ENCODE data around the gene CLDN20. TPM values are rescaled to one million over a fixed set of nuclear protein-coding genes. Genes with fewer than 3 reads are reported as not detected.

CLDN20 gene
- total RNA-seq, 1 experiment from 2014 or later = not detected

DNA sequence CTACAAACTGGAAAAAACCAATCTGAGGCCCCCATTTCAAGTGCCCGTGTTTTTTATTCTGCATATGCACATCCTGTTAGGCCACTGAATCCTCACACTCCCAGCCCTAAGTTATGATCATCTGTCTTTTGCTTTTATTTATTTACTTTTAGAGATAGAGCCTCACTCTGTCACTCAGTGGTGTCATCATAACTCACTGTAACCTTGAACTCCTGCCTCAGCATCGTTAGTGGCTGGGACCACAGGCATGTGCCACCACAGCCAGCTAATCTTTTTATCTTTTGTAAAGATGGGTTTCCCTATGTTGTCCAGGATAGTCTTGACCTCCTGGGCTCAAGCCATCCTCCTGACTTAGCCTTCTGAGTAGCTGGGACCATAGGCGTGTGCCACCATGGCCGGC, 29.6 kb upstream of the CLDN20 start:
- ChIA-PET POLR2A (no interaction called here), CTCF (no interaction called here)
- BruUV-seq (replicated peaks) = no TSS peak
- ATAC-seq (no peak), DNase-seq (ENCODE audit: low read depth, low spot score) (no peak)
- H3K9me3 ChIP-seq (ENCODE audit: control insufficient read depth, insufficient read depth, low read depth, low read length) = no peaks in the 10 kb centered on the region
- TF ChIP-seq TCF7L2 (IDR thresholded peaks at IDR 0.05; ENCODE audit: low read depth, low read length) (no peak), POLR2AphosphoS5 (IDR thresholded peaks at IDR 0.05; ENCODE audit: low read depth, low read length) (no peak), SIN3A (IDR thresholded peaks at IDR 0.05; ENCODE audit: borderline replicate concordance, insufficient read depth, low read depth, low read length) (no peak)
- TF ChIP-seq, protein P1, sequence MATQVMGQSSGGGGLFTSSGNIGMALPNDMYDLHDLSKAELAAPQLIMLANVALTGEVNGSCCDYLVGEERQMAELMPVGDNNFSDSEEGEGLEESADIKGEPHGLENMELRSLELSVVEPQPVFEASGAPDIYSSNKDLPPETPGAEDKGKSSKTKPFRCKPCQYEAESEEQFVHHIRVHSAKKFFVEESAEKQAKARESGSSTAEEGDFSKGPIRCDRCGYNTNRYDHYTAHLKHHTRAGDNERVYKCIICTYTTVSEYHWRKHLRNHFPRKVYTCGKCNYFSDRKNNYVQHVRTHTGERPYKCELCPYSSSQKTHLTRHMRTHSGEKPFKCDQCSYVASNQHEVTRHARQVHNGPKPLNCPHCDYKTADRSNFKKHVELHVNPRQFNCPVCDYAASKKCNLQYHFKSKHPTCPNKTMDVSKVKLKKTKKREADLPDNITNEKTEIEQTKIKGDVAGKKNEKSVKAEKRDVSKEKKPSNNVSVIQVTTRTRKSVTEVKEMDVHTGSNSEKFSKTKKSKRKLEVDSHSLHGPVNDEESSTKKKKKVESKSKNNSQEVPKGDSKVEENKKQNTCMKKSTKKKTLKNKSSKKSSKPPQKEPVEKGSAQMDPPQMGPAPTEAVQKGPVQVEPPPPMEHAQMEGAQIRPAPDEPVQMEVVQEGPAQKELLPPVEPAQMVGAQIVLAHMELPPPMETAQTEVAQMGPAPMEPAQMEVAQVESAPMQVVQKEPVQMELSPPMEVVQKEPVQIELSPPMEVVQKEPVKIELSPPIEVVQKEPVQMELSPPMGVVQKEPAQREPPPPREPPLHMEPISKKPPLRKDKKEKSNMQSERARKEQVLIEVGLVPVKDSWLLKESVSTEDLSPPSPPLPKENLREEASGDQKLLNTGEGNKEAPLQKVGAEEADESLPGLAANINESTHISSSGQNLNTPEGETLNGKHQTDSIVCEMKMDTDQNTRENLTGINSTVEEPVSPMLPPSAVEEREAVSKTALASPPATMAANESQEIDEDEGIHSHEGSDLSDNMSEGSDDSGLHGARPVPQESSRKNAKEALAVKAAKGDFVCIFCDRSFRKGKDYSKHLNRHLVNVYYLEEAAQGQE (IDR thresholded peaks at IDR 0.05; ENCODE audit: insufficient read depth in 1 of 2, low read depth in 2 of 2, low read length in 1 of 2) = no peak
- no peaks in the 10 kb centered on the region for H3K27me3 ChIP-seq (ENCODE audit: control insufficient read depth, insufficient read depth, low read length)
- H3K36me3 ChIP-seq (ENCODE audit: control insufficient read depth, insufficient read depth, low read length) = no peaks in the 10 kb centered on the region
- intact Hi-C loops (cut with micrococcal nuclease; ENCODE audit: unreplicated experiment) = no loop called here
- in situ Hi-C loops (cut with HindIII; ENCODE audit: low pct_unique_long_range_greater_than_20kb, low sequenced_read_pairs) = no loop called here
- no peaks in the 10 kb centered on the region for H3K4me1 ChIP-seq (ENCODE audit: control insufficient read depth, insufficient read depth, low read length)
- H3K4me3 ChIP-seq (ENCODE audit: low read depth in 2 of 2, low read length in 2 of 2) = no peak overlapping the region
- H3K27ac ChIP-seq (ENCODE audit: low read length) = no peak overlapping the region

- ATAC-seq = peak; percentile 42; the same call in 1 of the 2 replicates
- intact Hi-C loops (cut with micrococcal nuclease; ENCODE audit: unreplicated experiment) (no loop called here), in situ Hi-C loops (cut with HindIII; ENCODE audit: low pct_unique_long_range_greater_than_20kb, low sequenced_read_pairs) (no loop called here)
- H3K27ac ChIP-seq (ENCODE audit: low read length) = peak overlapping the region; percentile 51; the same call in 1 of the 2 replicates
- no peaks in the 10 kb centered on the region for H3K36me3 ChIP-seq (ENCODE audit: control insufficient read depth, insufficient read depth, low read length)
- H3K4me1 ChIP-seq (ENCODE audit: control insufficient read depth, insufficient read depth, low read length) = no peaks in the 10 kb centered on the region
- H3K27me3 ChIP-seq (ENCODE audit: control insufficient read depth, insufficient read depth, low read length) = no peaks in the 10 kb centered on the region
- DNase-seq (ENCODE audit: low read depth, low spot score) = no peak
- POLR2A ChIA-PET = no interaction called here
- no TSS peak for BruUV-seq (replicated peaks)
- no peaks in the 10 kb centered on the region for H3K9me3 ChIP-seq (ENCODE audit: control insufficient read depth, insufficient read depth, low read depth, low read length)
- TF ChIP-seq TCF7L2 (IDR thresholded peaks at IDR 0.05; ENCODE audit: low read depth, low read length) (no peak), SIN3A (IDR thresholded peaks at IDR 0.05; ENCODE audit: borderline replicate concordance, insufficient read depth, low read depth, low read length) (no peak), POLR2AphosphoS5 (IDR thresholded peaks at IDR 0.05; ENCODE audit: low read depth, low read length) (no peak), CTCF (IDR thresholded peaks at IDR 0.05) (no peak)
- no peak overlapping the region for H3K4me3 ChIP-seq (ENCODE audit: low read depth in 2 of 2, low read length in 2 of 2)
- CTCF ChIA-PET = no interaction called here
Observed at GRCh38 chr6:155234687-155235086, 29.1 kb upstream of the CLDN20 start.

GRCh38 chr6:155235087-155235486, 28.7 kb upstream of the CLDN20 start:
- POLR2A ChIA-PET = no interaction called here
- no peak for ATAC-seq
- no peaks in the 10 kb centered on the region for H3K27me3 ChIP-seq (ENCODE audit: control insufficient read depth, insufficient read depth, low read length)
- no TSS peak for BruUV-seq (replicated peaks)
- DNase-seq (ENCODE audit: low read depth, low spot score) = no peak
- H3K4me3 ChIP-seq (ENCODE audit: low read depth in 2 of 2, low read length in 2 of 2) = no peak overlapping the region
- in situ Hi-C loops (cut with HindIII; ENCODE audit: low pct_unique_long_range_greater_than_20kb, low sequenced_read_pairs) = no loop called here
- TF ChIP-seq CTCF (IDR thresholded peaks at IDR 0.05) = no peak
- TF ChIP-seq TCF7L2 (IDR thresholded peaks at IDR 0.05; ENCODE audit: low read depth, low read length) = no peak
- no peak for TF ChIP-seq POLR2AphosphoS5 (IDR thresholded peaks at IDR 0.05; ENCODE audit: low read depth, low read length)
- no peak for TF ChIP-seq SIN3A (IDR thresholded peaks at IDR 0.05; ENCODE audit: borderline replicate concordance, insufficient read depth, low read depth, low read length)
- CTCF ChIA-PET = no interaction called here
- H3K36me3 ChIP-seq (ENCODE audit: control insufficient read depth, insufficient read depth, low read length) = no peaks in the 10 kb centered on the region
- H3K27ac ChIP-seq (ENCODE audit: low read length) = peak overlapping the region; percentile 51; the same call in 1 of the 2 replicates
- no peaks in the 10 kb centered on the region for H3K9me3 ChIP-seq (ENCODE audit: control insufficient read depth, insufficient read depth, low read depth, low read length)
- H3K4me1 ChIP-seq (ENCODE audit: control insufficient read depth, insufficient read depth, low read length) = no peaks in the 10 kb centered on the region
- intact Hi-C loops (cut with micrococcal nuclease; ENCODE audit: unreplicated experiment) = no loop called here

All from Panc1 (cell line).